ACC112 (cell line): ENCODE results near the gene ZFP90.

Source experiments
- H2AFZ ChIP-seq: fragments of 200-600 bp; sonication (generic); one replicate; pipeline ENCODE4 v1.6.0; 2017; ENCODE audit warnings: antibody characterized with exemption, low read length; ENCODE audit not compliant: unreplicated experiment
- H3K27ac ChIP-seq: fragments of 200-600 bp; sonication (generic); 2 replicates; pipeline ENCODE4 v1.5.1; 2014; ENCODE audit warnings: low read depth, mild to moderate bottlenecking, antibody characterized with exemption, low read length, moderate library complexity
- H3K27me3 ChIP-seq: fragments of 200-600 bp; sonication (generic); 2 replicates; pipeline ENCODE4 v1.6.1; 2014; ENCODE audit warnings: mild to moderate bottlenecking, antibody characterized with exemption, low read length, moderate library complexity, mixed read lengths; ENCODE audit not compliant: insufficient read depth
- H3K36me3 ChIP-seq: fragments of 200-600 bp; sonication (generic); 2 replicates; pipeline ENCODE4 v1.6.1; 2016; ENCODE audit warnings: mild to moderate bottlenecking, antibody characterized with exemption, low read length, moderate library complexity, mixed read lengths; ENCODE audit not compliant: insufficient read depth
- H3K4me1 ChIP-seq: fragments of 200-600 bp; sonication (generic); one replicate; pipeline ENCODE4 v1.6.1; 2016; ENCODE audit warnings: low read length, mixed read lengths; ENCODE audit not compliant: insufficient read depth, unreplicated experiment, control insufficient read depth
- H3K4me3 ChIP-seq: fragments of 200-600 bp; sonication (generic); 2 replicates; pipeline ENCODE4 v1.5.1; 2014; ENCODE audit warnings: mild to moderate bottlenecking, low read depth, low read length
- H3K79me2 ChIP-seq: fragments of 200-600 bp; sonication (generic); one replicate; pipeline ENCODE4 v1.6.0; 2016; ENCODE audit warnings: low read length; ENCODE audit not compliant: control insufficient read depth, unreplicated experiment, insufficient read depth

The ZFP90 gene

DNA sequence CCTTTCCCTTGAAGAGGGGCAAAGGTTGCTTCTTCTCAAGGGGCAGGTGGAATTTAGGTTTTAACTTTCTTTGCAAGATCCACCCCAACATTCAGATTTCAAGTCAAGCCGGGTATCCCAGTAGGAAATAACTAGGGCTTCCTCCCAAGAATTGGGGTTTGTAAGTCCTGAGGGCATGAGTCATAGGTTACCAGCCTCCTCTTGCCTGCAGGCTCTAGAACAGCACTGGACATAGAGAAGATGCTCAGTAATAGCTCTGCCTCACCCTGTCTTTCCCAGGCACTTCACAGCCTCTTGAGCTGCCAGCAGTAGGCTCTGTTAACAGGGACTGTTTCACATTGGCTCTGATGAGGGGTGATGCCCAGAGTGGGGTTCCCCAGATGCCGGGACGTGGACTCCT lies 35.8 kb upstream of the ZFP90 start:
- no peaks in the 10 kb centered on the region for H3K79me2 ChIP-seq
- peaks cover 46% of the 10 kb centered on the region for H3K27me3 ChIP-seq
- no peak overlapping the region for H2AFZ ChIP-seq
- no peak overlapping the region for H3K27ac ChIP-seq
- H3K36me3 ChIP-seq: no peaks in the 10 kb centered on the region
- H3K4me1 ChIP-seq: peaks cover 7% of the 10 kb centered on the region
- H3K4me3 ChIP-seq: no peak overlapping the region

GRCh38 chr16:68504066-68504465 lies 35.0 kb upstream of the ZFP90 start:
- H3K36me3 ChIP-seq: no peaks in the 10 kb centered on the region
- H3K27me3 ChIP-seq: peaks cover 49% of the 10 kb centered on the region
- no peak overlapping the region for H3K4me3 ChIP-seq
- peaks cover 7% of the 10 kb centered on the region for H3K4me1 ChIP-seq
- no peak overlapping the region for H3K27ac ChIP-seq
- H2AFZ ChIP-seq: no peak overlapping the region
- no peaks in the 10 kb centered on the region for H3K79me2 ChIP-seq

- H3K27ac ChIP-seq: no peak overlapping the region
- no peaks in the 10 kb centered on the region for H3K36me3 ChIP-seq
- peaks cover 50% of the 10 kb centered on the region for H3K27me3 ChIP-seq
- H3K4me1 ChIP-seq: peaks cover 7% of the 10 kb centered on the region
- H2AFZ ChIP-seq: no peak overlapping the region
- no peak overlapping the region for H3K4me3 ChIP-seq
- no peaks in the 10 kb centered on the region for H3K79me2 ChIP-seq
These were observed 32.6 kb upstream of the ZFP90 start for GRCh38 chr16:68506331-68507053.

DNA sequence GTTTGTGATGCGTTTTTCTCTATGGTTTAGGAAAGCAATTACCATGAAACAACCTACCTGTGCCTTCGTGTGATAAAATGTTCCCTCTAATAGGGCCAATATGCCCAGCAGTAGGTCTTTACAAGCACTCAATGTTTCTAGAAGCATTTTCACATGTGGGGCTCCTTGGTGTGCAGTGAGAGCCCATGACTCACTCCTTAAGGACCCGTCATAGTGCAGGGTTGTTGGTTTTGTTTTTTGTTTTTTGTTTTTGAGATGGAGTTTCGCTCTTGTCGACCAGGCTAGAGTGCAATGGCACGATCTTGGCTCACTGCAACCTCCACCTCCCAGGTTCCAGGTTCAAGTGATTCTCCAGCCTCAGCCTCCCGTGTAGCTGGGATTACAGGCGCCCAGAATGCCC lies 31.1 kb upstream of the ZFP90 start:
- H3K79me2 ChIP-seq: no peaks in the 10 kb centered on the region
- H3K36me3 ChIP-seq: no peaks in the 10 kb centered on the region
- peaks cover 7% of the 10 kb centered on the region for H3K4me1 ChIP-seq
- no peak overlapping the region for H3K27ac ChIP-seq
- no peak overlapping the region for H2AFZ ChIP-seq
- H3K27me3 ChIP-seq: peaks cover 37% of the 10 kb centered on the region
- no peak overlapping the region for H3K4me3 ChIP-seq

- Histone ChIP-seq H3K4me1 (peaks cover 7% of the 10 kb centered on the region), H2AFZ (no peak overlapping the region), H3K79me2 (no peaks in the 10 kb centered on the region), H3K27me3 (peaks cover 37% of the 10 kb centered on the region), H3K4me3 (no peak overlapping the region), H3K27ac (no peak overlapping the region), H3K36me3 (no peaks in the 10 kb centered on the region)
These were observed 30.4 kb upstream of the ZFP90 start for GRCh38 chr16:68508641-68509240.

GRCh38 chr16:68509381-68509780 lies 29.7 kb upstream of the ZFP90 start:
- Histone ChIP-seq H3K27me3 (peaks cover 37% of the 10 kb centered on the region), H3K79me2 (no peaks in the 10 kb centered on the region), H3K4me1 (peaks cover 7% of the 10 kb centered on the region), H3K4me3 (no peak overlapping the region), H2AFZ (no peak overlapping the region), H3K36me3 (no peaks in the 10 kb centered on the region), H3K27ac (no peak overlapping the region)

DNA sequence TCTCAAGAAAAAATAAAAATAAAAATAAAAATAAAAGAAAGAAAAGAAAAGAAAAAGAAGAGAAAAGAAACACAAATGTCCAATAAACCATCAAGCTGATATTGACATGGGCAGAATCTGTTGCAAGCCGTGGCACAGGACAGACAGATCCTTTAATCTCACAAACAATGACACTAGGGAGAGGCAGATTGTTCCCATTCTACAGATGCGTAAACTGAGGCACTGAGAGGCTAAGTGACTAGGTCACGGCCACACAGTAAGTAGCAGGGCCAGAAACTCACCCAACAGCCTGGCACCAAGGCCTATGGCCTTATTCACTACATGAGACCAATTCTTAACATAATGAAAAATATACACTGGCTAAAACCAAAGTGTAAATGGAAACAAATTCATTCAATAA lies 28.3 kb upstream of the ZFP90 start:
- Histone ChIP-seq H3K4me3 (no peak overlapping the region), H3K27ac (no peak overlapping the region), H3K36me3 (no peaks in the 10 kb centered on the region), H3K4me1 (peaks cover 7% of the 10 kb centered on the region), H3K27me3 (peaks cover 31% of the 10 kb centered on the region), H3K79me2 (no peaks in the 10 kb centered on the region), H2AFZ (no peak overlapping the region)

GRCh38 chr16:68512183-68512582 lies 26.9 kb upstream of the ZFP90 start:
- H3K4me1 ChIP-seq: no peaks in the 10 kb centered on the region
- H3K79me2 ChIP-seq: no peaks in the 10 kb centered on the region
- H3K36me3 ChIP-seq: no peaks in the 10 kb centered on the region
- no peak overlapping the region for H2AFZ ChIP-seq
- no peak overlapping the region for H3K4me3 ChIP-seq
- no peak overlapping the region for H3K27ac ChIP-seq
- peaks cover 19% of the 10 kb centered on the region for H3K27me3 ChIP-seq

- H3K4me1 ChIP-seq: no peaks in the 10 kb centered on the region
- H3K27ac ChIP-seq: no peak overlapping the region
- no peak overlapping the region for H2AFZ ChIP-seq
- H3K36me3 ChIP-seq: no peaks in the 10 kb centered on the region
- H3K4me3 ChIP-seq: no peak overlapping the region
- no peaks in the 10 kb centered on the region for H3K79me2 ChIP-seq
- H3K27me3 ChIP-seq: peaks cover 13% of the 10 kb centered on the region; the same call in 1 of the 2 replicates
These were observed 26.3 kb upstream of the ZFP90 start for GRCh38 chr16:68512742-68513141.

GRCh38 chr16:68514511-68514910 lies 24.6 kb upstream of the ZFP90 start:
- peaks cover 6% of the 10 kb centered on the region; the same call in 1 of the 2 replicates for H3K27me3 ChIP-seq
- H3K36me3 ChIP-seq: no peaks in the 10 kb centered on the region
- H3K4me3 ChIP-seq: no peak overlapping the region
- H2AFZ ChIP-seq: no peak overlapping the region
- H3K27ac ChIP-seq: no peak overlapping the region
- H3K4me1 ChIP-seq: no peaks in the 10 kb centered on the region
- H3K79me2 ChIP-seq: no peaks in the 10 kb centered on the region

DNA sequence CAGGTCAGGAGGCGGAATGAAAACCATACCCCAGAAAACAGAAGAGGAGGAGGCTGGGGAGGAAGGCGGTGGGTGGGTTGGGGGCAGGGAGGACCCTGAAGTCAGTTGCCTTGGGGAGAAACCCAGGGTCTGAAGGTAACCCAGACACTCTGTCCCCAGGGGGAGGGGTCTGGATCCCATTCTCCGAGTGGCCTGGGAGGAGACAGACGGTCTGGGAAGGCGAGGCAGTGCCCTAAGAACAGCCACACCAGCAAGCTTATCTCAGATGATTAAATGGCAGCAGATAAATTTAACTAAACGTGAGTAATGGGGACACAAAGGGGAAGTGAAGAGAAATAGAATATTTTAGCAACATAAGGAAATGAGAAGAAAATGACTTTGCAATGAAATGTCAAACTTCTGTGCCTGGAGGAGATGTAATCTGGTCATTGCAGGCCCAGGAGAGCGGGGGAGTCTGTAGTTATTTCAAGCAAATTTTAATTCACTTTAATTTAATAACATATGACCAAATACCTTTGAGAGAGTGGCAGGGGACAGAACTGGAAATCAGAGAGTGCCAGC lies 21.4 kb upstream of the ZFP90 start:
- Histone ChIP-seq H3K4me3 (no peak overlapping the region), H3K27ac (no peak overlapping the region)

More for the DNA sequence above, 21.4 kb upstream of the ZFP90 start:
- Histone ChIP-seq H3K79me2 (no peaks in the 10 kb centered on the region), H3K4me1 (peaks cover 3% of the 10 kb centered on the region), H3K36me3 (no peaks in the 10 kb centered on the region), H3K27me3 (no peaks in the 10 kb centered on the region), H2AFZ (no peak overlapping the region)
